ENCODE measurements around the gene PPP2R5B. TPM values are rescaled to one million over a fixed set of nuclear protein-coding genes. Genes with fewer than 3 reads are reported as not detected.
A peak's percentile ranks its signal among the peaks of the same experiment; 100 is the strongest.

PPP2R5B gene
- total RNA-seq, 4 donors from 2014 or later = 17.2 to 34.2 (median 24.3) TPM

GRCh38 chr11:64877390-64878222 lies 46.9 kb upstream of the PPP2R5B start:
- no peak for DNase-seq
- H3K4me1 ChIP-seq = peaks cover 62 to 66% of the 10 kb centered on the region in 2 donors
- in situ Hi-C loops (cut with MboI; ENCODE audit: low sequenced_read_pairs in 4 of 4) (no loop called here), intact Hi-C loops (cut with DNase I; ENCODE audit: low total_unique reads) (loop anchor here (1.0 to 10.0 kb wide), 4 partner anchors 13 to 633 kb away; partner anchors contain the start of genes ATG2A, FKBP2 and PPP1R14B)
- peaks cover 0 to 9% of the 10 kb centered on the region in 2 donors for H3K36me3 ChIP-seq
- H3K9me3 ChIP-seq = no peaks in the 10 kb centered on the region
- peak in 1 of 2 donors; percentile 3 for ATAC-seq
- peak overlapping the region; percentile 93 to 94 (median 94) for H3K27ac ChIP-seq
- H3K27me3 ChIP-seq = no peaks in the 10 kb centered on the region
- no peak for TF ChIP-seq CTCF (IDR thresholded peaks at IDR 0.05 in 4 of 5, conservative IDR thresholded peaks at IDR 0.05 in 1 of 5)
- no peak for TF ChIP-seq POLR2A (IDR thresholded peaks at IDR 0.05)
- peak overlapping the region; percentile 71 to 77 (median 74) for H3K4me3 ChIP-seq

GRCh38 chr11:64878223-64878493 lies 46.3 kb upstream of the PPP2R5B start:
- ATAC-seq (peak; percentile 24 to 40), DNase-seq (no peak)
- Histone ChIP-seq H3K27ac (peak overlapping the region; percentile 93 to 94 (median 94)), H3K27me3 (no peaks in the 10 kb centered on the region), H3K9me3 (no peaks in the 10 kb centered on the region), H3K4me1 (peaks cover 61% of the 10 kb centered on the region in 2 donors), H3K4me3 (peak overlapping the region; percentile 71 to 77 (median 74)), H3K36me3 (peaks cover 0 to 4% of the 10 kb centered on the region in 2 donors)
- TF ChIP-seq CTCF (IDR thresholded peaks at IDR 0.05 in 4 of 5, conservative IDR thresholded peaks at IDR 0.05 in 1 of 5) = no peak
- intact Hi-C loops (cut with DNase I; ENCODE audit: low total_unique reads) = loop anchor here (1.0 to 10.0 kb wide), 4 partner anchors 14 to 633 kb away; partner anchors contain the start of genes ATG2A, FKBP2 and PPP1R14B
- in situ Hi-C loops (cut with MboI; ENCODE audit: low sequenced_read_pairs in 4 of 4) = no loop called here

GRCh38 chr11:64878494-64879243 lies 45.8 kb upstream of the PPP2R5B start, which contains the start of gene EHD1:
TSS of gene EHD1 (minus strand) at chr11:64878621. CDS start at chr11:64878464, 157 bp downstream.
- Histone ChIP-seq H3K4me1 (peaks cover 57 to 61% of the 10 kb centered on the region in 2 donors), H3K27me3 (no peaks in the 10 kb centered on the region), H3K36me3 (no peaks in the 10 kb centered on the region), H3K4me3 (peak within 1 kb of the TSS; percentile 71 to 82 (median 78)), H3K27ac (peak within 1 kb of the TSS; percentile 94 to 95 (median 94)), H3K9me3 (no peaks in the 10 kb centered on the region)
- in situ Hi-C loops (cut with MboI; ENCODE audit: low sequenced_read_pairs in 4 of 4) = no loop called here
- intact Hi-C loops (cut with DNase I; ENCODE audit: low total_unique reads) = loop anchor here (1.0 to 10.0 kb wide), 4 partner anchors 14 to 634 kb away; partner anchors contain the start of genes ATG2A, FKBP2 and PPP1R14B
- TF ChIP-seq POLR2A (IDR thresholded peaks at IDR 0.05) = peak; percentile 98 to 100
- peak in 4 of 5 experiments; percentile 34 to 60 (median 36) for TF ChIP-seq CTCF (IDR thresholded peaks at IDR 0.05 in 4 of 5, conservative IDR thresholded peaks at IDR 0.05 in 1 of 5)
- DNase-seq (peak; percentile 98 to 99), ATAC-seq (peak; percentile 72 to 84)

- Histone ChIP-seq H3K27me3 (no peaks in the 10 kb centered on the region), H3K4me3 (peak overlapping the region; percentile 71 to 82 (median 78)), H3K4me1 (peaks cover 54 to 59% of the 10 kb centered on the region in 2 donors), H3K36me3 (no peaks in the 10 kb centered on the region), H3K9me3 (no peaks in the 10 kb centered on the region), H3K27ac (peak overlapping the region; percentile 94 to 95 (median 94))
- no peak for DNase-seq
- in situ Hi-C loops (cut with MboI; ENCODE audit: low sequenced_read_pairs in 4 of 4) (no loop called here), intact Hi-C loops (cut with DNase I; ENCODE audit: low total_unique reads) (loop anchor here (10.0 kb wide), 1 partner anchor 635 kb away; the partner anchor contains the start of genes FKBP2 and PPP1R14B)
- ATAC-seq = peak in 1 of 2 donors; percentile 0
- TF ChIP-seq CTCF (IDR thresholded peaks at IDR 0.05 in 4 of 5, conservative IDR thresholded peaks at IDR 0.05 in 1 of 5) (no peak), POLR2A (IDR thresholded peaks at IDR 0.05) (no peak)
Measured at GRCh38 chr11:64879244-64879900, 45.1 kb upstream of the PPP2R5B start.
